Left lung (tissue), 10 donors: ENCODE data around the gene SMCHD1. TPM values are rescaled to one million over a fixed set of nuclear protein-coding genes. Genes with fewer than 3 reads are reported as not detected.

Experiments
- ATAC-seq: fragments of 200-7000 bp; cut with Tn5 transposase; one replicate; pipeline ENCODE4 v1.9.1; 2020; ENCODE audit warnings: moderate library complexity
- DNase-seq, 4 donors: peaks; one replicate each; pipeline ENCODE4 v3.0.0-alpha.2; 2013 to 2020
- H3K27ac ChIP-seq, 2 donors: fragments of 200-600 bp; sonication (generic) in 1 of 2; one replicate each; pipeline versions ENCODE4 v1.5.0 to v1.8.0; 2020 to 2021
- H3K27me3 ChIP-seq, 2 donors: fragments of 200-600 bp; sonication (generic) in 1 of 2; one replicate each; pipeline versions ENCODE4 v1.5.0 to v1.8.0; 2020 to 2021
- H3K36me3 ChIP-seq, 2 donors: fragments of 200-600 bp; sonication (generic) in 1 of 2; one replicate each; pipeline versions ENCODE4 v1.5.0 to v1.8.0; 2020 to 2021
- H3K4me1 ChIP-seq, 2 donors: fragments of 200-600 bp; one replicate each; pipeline ENCODE4 v1.8.0; 2021
- H3K4me3 ChIP-seq, 2 donors: fragments of 200-600 bp; sonication (generic) in 1 of 2; one replicate each; pipeline versions ENCODE4 v1.5.0 to v1.8.0; 2020 to 2021; ENCODE audit warnings: mild to moderate bottlenecking in 1 of 2
- H3K9me3 ChIP-seq, 2 donors: fragments of 200-600 bp; sonication (generic) in 1 of 2; one replicate each; pipeline versions ENCODE4 v1.5.0 to v1.8.0; 2020 to 2021
- intact Hi-C, 2 donors: fragments of 100-400 bp; cut with DNase I; formaldehyde crosslinking; loops; one replicate each; pipeline versions ENCODE4 v1.11.2 to v1.14.2; 2022
- polyA plus RNA-seq, 6 donors: library from polyadenylated mRNA; unstranded; fragments of 120-200 nt; gene quantifications; one replicate each; pipeline ENCODE4 v1.2.1, GENCODE V29; 2013; ENCODE audit not compliant: insufficient read length in 6 of 6
- total RNA-seq, 2 donors: library from RNA; stranded (reverse); fragmentation: NEBNext Ultra II Directional; extraction: Animal tissue kit (Norgen Biotek cat#: 25700); gene quantifications; one replicate each; pipeline ENCODE4 v1.2.1, GENCODE V29; 2021
- TF ChIP-seq, protein P1 (sequence below), 2 donors: fragments of 200-600 bp; sonication (generic) in 1 of 2; IDR thresholded peaks; one replicate each; pipeline versions ENCODE4 v1.5.0 to v1.8.0; 2021; ENCODE audit warnings: antibody characterized with exemption in 2 of 2
- donor health status: DM: no; HTN: yes; CAD: no.
- donor health status: DM: no; HTN: no; CAD: no.

Gene SMCHD1
- total and polyA plus RNA-seq, 8 donors, result 42.3 to 83.1 (median 72.2) TPM

DNA sequence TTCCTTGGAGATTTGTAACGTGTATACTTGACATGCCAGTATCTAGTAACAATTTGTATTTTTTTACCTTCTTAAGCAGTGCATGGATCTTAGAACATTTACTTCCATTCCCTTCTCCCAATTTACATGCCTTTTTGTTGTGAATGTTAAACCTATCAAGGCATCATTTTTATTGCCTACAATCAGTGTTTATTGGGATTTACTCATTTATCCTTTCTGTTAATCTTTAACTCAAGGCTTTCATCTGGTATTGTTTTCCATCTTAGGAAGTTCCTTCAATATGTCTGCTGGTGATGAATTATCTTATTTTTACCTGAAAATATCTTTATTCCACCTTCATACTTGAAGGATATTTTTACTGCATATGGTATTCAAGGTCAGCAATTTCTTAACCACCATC lies 102.8 kb downstream of the SMCHD1 start:
- H3K27me3 ChIP-seq, result no peaks in the 10 kb centered on the region
- no peaks in the 10 kb centered on the region for H3K4me1 ChIP-seq
- DNase-seq (no peak), ATAC-seq (no peak)
- H3K27ac ChIP-seq, result no peak overlapping the region
- peaks cover 0 to 79% of the 10 kb centered on the region in 2 donors for H3K36me3 ChIP-seq
- no peak overlapping the region for H3K4me3 ChIP-seq
- TF ChIP-seq, protein P1, sequence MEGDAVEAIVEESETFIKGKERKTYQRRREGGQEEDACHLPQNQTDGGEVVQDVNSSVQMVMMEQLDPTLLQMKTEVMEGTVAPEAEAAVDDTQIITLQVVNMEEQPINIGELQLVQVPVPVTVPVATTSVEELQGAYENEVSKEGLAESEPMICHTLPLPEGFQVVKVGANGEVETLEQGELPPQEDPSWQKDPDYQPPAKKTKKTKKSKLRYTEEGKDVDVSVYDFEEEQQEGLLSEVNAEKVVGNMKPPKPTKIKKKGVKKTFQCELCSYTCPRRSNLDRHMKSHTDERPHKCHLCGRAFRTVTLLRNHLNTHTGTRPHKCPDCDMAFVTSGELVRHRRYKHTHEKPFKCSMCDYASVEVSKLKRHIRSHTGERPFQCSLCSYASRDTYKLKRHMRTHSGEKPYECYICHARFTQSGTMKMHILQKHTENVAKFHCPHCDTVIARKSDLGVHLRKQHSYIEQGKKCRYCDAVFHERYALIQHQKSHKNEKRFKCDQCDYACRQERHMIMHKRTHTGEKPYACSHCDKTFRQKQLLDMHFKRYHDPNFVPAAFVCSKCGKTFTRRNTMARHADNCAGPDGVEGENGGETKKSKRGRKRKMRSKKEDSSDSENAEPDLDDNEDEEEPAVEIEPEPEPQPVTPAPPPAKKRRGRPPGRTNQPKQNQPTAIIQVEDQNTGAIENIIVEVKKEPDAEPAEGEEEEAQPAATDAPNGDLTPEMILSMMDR (IDR thresholded peaks at IDR 0.05), result no peak
- intact Hi-C loops, result no loop called here
- H3K9me3 ChIP-seq, result no peaks in the 10 kb centered on the region

DNA sequence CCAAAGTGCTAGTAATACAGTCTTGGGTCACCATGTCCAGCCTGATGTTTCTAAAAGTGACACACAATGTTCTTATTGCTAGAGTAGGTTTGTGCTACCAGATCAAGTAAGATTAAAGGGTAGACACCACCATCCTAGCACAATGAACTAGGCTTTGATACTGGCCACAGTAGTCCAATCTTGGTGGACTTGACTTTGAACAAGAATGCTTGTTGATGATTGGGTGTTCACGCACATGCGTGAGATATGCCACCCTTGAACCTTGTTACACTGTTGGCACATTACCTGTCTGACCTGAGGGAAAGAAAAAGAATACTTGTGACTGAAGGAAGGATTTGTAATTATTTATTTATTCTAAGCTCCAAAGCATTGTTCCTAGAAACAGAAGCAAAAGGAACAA lies 119.1 kb downstream of the SMCHD1 start:
- H3K4me3 ChIP-seq, result no peak overlapping the region
- DNase-seq (no peak), ATAC-seq (no peak)
- H3K36me3 ChIP-seq, result peaks cover 0 to 100% of the 10 kb centered on the region in 2 donors
- no peaks in the 10 kb centered on the region for H3K27me3 ChIP-seq
- H3K27ac ChIP-seq, result no peak overlapping the region
- TF ChIP-seq, protein P1 (IDR thresholded peaks at IDR 0.05), result no peak
- H3K4me1 ChIP-seq, result no peaks in the 10 kb centered on the region
- H3K9me3 ChIP-seq, result no peaks in the 10 kb centered on the region
- intact Hi-C loops, result no loop called here

GRCh38 chr18:2776601-2777000 lies 121.1 kb downstream of the SMCHD1 start:
- ATAC-seq (no peak), DNase-seq (no peak)
- H3K4me3 ChIP-seq, result no peak overlapping the region
- TF ChIP-seq, protein P1 (IDR thresholded peaks at IDR 0.05), result no peak
- peaks cover 0 to 97% of the 10 kb centered on the region in 2 donors for H3K36me3 ChIP-seq
- intact Hi-C loops, result no loop called here
- H3K27ac ChIP-seq, result no peak overlapping the region
- no peaks in the 10 kb centered on the region for H3K9me3 ChIP-seq
- H3K4me1 ChIP-seq, result no peaks in the 10 kb centered on the region
- H3K27me3 ChIP-seq, result no peaks in the 10 kb centered on the region

- TF ChIP-seq, protein P1 (IDR thresholded peaks at IDR 0.05), result no peak
- no peaks in the 10 kb centered on the region for H3K27me3 ChIP-seq
- no peaks in the 10 kb centered on the region for H3K4me1 ChIP-seq
- no peak for DNase-seq
- peaks cover 0 to 90% of the 10 kb centered on the region in 2 donors for H3K36me3 ChIP-seq
- ATAC-seq, result no peak
- intact Hi-C loops, result no loop called here
- H3K4me3 ChIP-seq, result no peak overlapping the region
- no peak overlapping the region for H3K27ac ChIP-seq
- no peaks in the 10 kb centered on the region for H3K9me3 ChIP-seq
Observed at GRCh38 chr18:2777241-2777640, 121.7 kb downstream of the SMCHD1 start.

DNA sequence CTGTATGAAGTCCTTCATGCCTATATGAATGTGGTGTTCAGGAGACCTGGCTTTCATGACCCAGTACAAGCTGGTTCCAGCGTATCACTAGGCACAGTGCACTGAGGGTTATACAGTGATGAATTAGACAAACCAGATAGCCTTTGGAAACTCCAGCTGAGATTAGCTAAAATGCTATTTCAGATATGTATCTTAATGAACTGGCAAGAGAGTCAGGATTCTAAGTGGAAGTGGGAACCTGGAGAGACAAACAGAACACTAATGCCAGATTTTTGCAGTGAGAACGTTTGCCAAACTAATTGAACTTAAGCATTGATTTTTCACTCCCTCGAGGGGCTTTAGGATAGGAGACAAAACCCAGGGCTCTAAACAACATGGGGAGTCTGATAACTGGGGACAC lies 125.2 kb downstream of the SMCHD1 start:
- TF ChIP-seq, protein P1 (IDR thresholded peaks at IDR 0.05), result no peak
- intact Hi-C loops, result no loop called here

More for the DNA sequence above, 125.2 kb downstream of the SMCHD1 start:
- H3K27ac ChIP-seq, result no peak overlapping the region
- no peaks in the 10 kb centered on the region for H3K4me1 ChIP-seq
- no peak for DNase-seq
- no peaks in the 10 kb centered on the region for H3K9me3 ChIP-seq
- H3K4me3 ChIP-seq, result no peak overlapping the region
- no peaks in the 10 kb centered on the region for H3K27me3 ChIP-seq
- peaks cover 0 to 86% of the 10 kb centered on the region in 2 donors for H3K36me3 ChIP-seq
- no peak for ATAC-seq
